ENCODE data around the gene PROM1.

PROM1 gene

GRCh38 chr4:16034010-16034748, 49.6 kb downstream of the PROM1 start:
- POLR2A ChIA-PET = no interaction called here

GRCh38 chr4:16032396-16032770, 51.4 kb downstream of the PROM1 start:
- TF ChIP-seq KLF7 (tag by site-specific recombination; IDR thresholded peaks at IDR 0.05; ENCODE audit: borderline replicate concordance) = no peak
- no peak for TF ChIP-seq ZNF843 (tag by site-specific recombination; IDR thresholded peaks at IDR 0.05)
- TF ChIP-seq ZNF23 (tag by site-specific recombination; IDR thresholded peaks at IDR 0.05; ENCODE audit: borderline replicate concordance) = no peak
- no peak for TF ChIP-seq SP3 (tag by site-specific recombination; IDR thresholded peaks at IDR 0.05)
- no peak for TF ChIP-seq ZSCAN30 (tag by site-specific recombination; IDR thresholded peaks at IDR 0.05)
- TF ChIP-seq SP2 (tag by site-specific recombination; IDR thresholded peaks at IDR 0.05) = no peak
- no peak for TF ChIP-seq ZNF571 (tag by site-specific recombination; IDR thresholded peaks at IDR 0.05)
- no peak for TF ChIP-seq BCL11B (tag by site-specific recombination; IDR thresholded peaks at IDR 0.05; ENCODE audit: low read depth)
- TF ChIP-seq ZNF707 (tag by site-specific recombination; IDR thresholded peaks at IDR 0.05) = no peak
- no peak for TF ChIP-seq ZNF155 (tag by site-specific recombination; IDR thresholded peaks at IDR 0.05)
- TF ChIP-seq ZNF274 (IDR thresholded peaks at IDR 0.05; ENCODE audit: low read length) = no peak
- TF ChIP-seq ZNF274 (tag by site-specific recombination; IDR thresholded peaks at IDR 0.05; ENCODE audit: borderline replicate concordance) = no peak
- TF ChIP-seq ZNF248 (tag by site-specific recombination; IDR thresholded peaks at IDR 0.05) = no peak
- TF ChIP-seq ZNF626 (tag by site-specific recombination; IDR thresholded peaks at IDR 0.05) = no peak
- no peak for TF ChIP-seq ZNF394 (tag by site-specific recombination; IDR thresholded peaks at IDR 0.05; ENCODE audit: borderline replicate concordance)
- TF ChIP-seq YY2 (tag by site-specific recombination; IDR thresholded peaks at IDR 0.05) = no peak
- TF ChIP-seq ZBTB20 (tag by site-specific recombination; IDR thresholded peaks at IDR 0.05) = no peak
- no peak for TF ChIP-seq ZFP69B (tag by site-specific recombination; IDR thresholded peaks at IDR 0.05)
- no peak for TF ChIP-seq ZBTB1 (tag by site-specific recombination; IDR thresholded peaks at IDR 0.05)
- H3K4me3 ChIP-seq (ENCODE audit: low read depth, low read length) = no peak overlapping the region
- H3K4me1 ChIP-seq (ENCODE audit: control insufficient read depth, insufficient read depth, low read length) = no peaks in the 10 kb centered on the region
- ChIA-PET POLR2A (no interaction called here), CTCF (interaction anchor here (0.7 to 1.2 kb wide), 4 partner anchors 25 to 232 kb away, joined by 3 to 5 read pairs (median 4); no protein-coding TSS in a partner anchor)
- H3K27ac ChIP-seq (ENCODE audit: extremely low read depth, low read depth, low read length) = no peak overlapping the region
- no peaks in the 10 kb centered on the region for H3K9me3 ChIP-seq (ENCODE audit: control insufficient read depth, insufficient read depth, low read depth, low read length)
- H3K36me3 ChIP-seq (ENCODE audit: control insufficient read depth in 2 of 2, insufficient read depth in 1 of 2, low read length in 2 of 2) = no peaks in the 10 kb centered on the region

More at GRCh38 chr4:16034010-16034748, 49.6 kb downstream of the PROM1 start:
- no peak for TF ChIP-seq ZNF585B (tag by site-specific recombination; IDR thresholded peaks at IDR 0.05)
- no peak for TF ChIP-seq ZNF324 (tag by site-specific recombination; IDR thresholded peaks at IDR 0.05)
- TF ChIP-seq ZNF488 (tag by site-specific recombination; IDR thresholded peaks at IDR 0.05) = no peak
- no peak for TF ChIP-seq TSHZ1 (tag by site-specific recombination; IDR thresholded peaks at IDR 0.05; ENCODE audit: borderline replicate concordance)
- no peak for TF ChIP-seq ZNF768 (tag by site-specific recombination; IDR thresholded peaks at IDR 0.05)
- no peak for TF ChIP-seq ZNF157 (tag by site-specific recombination; IDR thresholded peaks at IDR 0.05)
- TF ChIP-seq ZNF155 (tag by site-specific recombination; IDR thresholded peaks at IDR 0.05) = no peak
- TF ChIP-seq ZNF624 (tag by site-specific recombination; IDR thresholded peaks at IDR 0.05) = no peak
- Histone ChIP-seq H3K4me1 (ENCODE audit: control insufficient read depth, insufficient read depth, low read length) (no peaks in the 10 kb centered on the region), H3K27ac (ENCODE audit: extremely low read depth, low read depth, low read length) (no peak overlapping the region), H3K36me3 (ENCODE audit: control insufficient read depth in 2 of 2, insufficient read depth in 1 of 2, low read length in 2 of 2) (no peaks in the 10 kb centered on the region), H3K9me3 (ENCODE audit: control insufficient read depth, insufficient read depth, low read depth, low read length) (no peaks in the 10 kb centered on the region), H3K4me3 (ENCODE audit: low read depth, low read length) (no peak overlapping the region)
- CTCF ChIA-PET = interaction anchor here (0.9 kb wide), 1 partner anchor 138 kb away, joined by 3 read pairs; no protein-coding TSS in a partner anchor
